ENCODE results near the gene RARRES1.

The RARRES1 gene

GRCh38 chr3:158751316-158751715 lies 19.1 kb upstream of the RARRES1 start:
- Histone ChIP-seq H3K9ac (ENCODE audit: low read length) (no peak overlapping the region), H2BK5ac (ENCODE audit: low read depth, low read length, poor library complexity) (no peak overlapping the region), H3K14ac (ENCODE audit: low read length) (no peak overlapping the region), H3K4me3 (ENCODE audit: low read depth, low read length) (no peak overlapping the region), H2BK120ac (ENCODE audit: insufficient read depth, low read length, poor library complexity) (no peak overlapping the region), H3K23ac (ENCODE audit: low read length) (no peak overlapping the region), H3K36me3 (ENCODE audit: control insufficient read depth in 1 of 2, insufficient read depth in 2 of 2, low read length in 2 of 2) (no peaks in the 10 kb centered on the region), H3K4me1 (ENCODE audit: control insufficient read depth in 1 of 2, insufficient read depth in 2 of 2, low read length in 2 of 2) (no peaks in the 10 kb centered on the region), H3K79me2 (ENCODE audit: control insufficient read depth, insufficient read depth, low read length, poor library complexity) (no peaks in the 10 kb centered on the region), H4K91ac (ENCODE audit: low read depth, low read length) (no peak overlapping the region), H2BK12ac (ENCODE audit: low read length) (no peak overlapping the region), H3K4me2 (ENCODE audit: low read length) (no peak overlapping the region), H2AFZ (ENCODE audit: insufficient read depth, low read length, poor library complexity) (no peak overlapping the region), H3K27ac (ENCODE audit: low read depth, low read length) (no peak overlapping the region), H4K8ac (ENCODE audit: low read depth, low read length) (no peak overlapping the region), H2AK5ac (ENCODE audit: low read length) (no peak overlapping the region), H3K9me3 (ENCODE audit: insufficient read depth, low read depth, low read length) (no peaks in the 10 kb centered on the region), H3K27me3 (ENCODE audit: insufficient read depth, low read length) (no peaks in the 10 kb centered on the region), H4K12ac (ENCODE audit: low read depth, low read length) (no peak overlapping the region), H3K18ac (ENCODE audit: low read length) (no peak overlapping the region), H3K4ac (ENCODE audit: low read depth, low read length) (no peak overlapping the region), H3K79me1 (ENCODE audit: low read length) (no peaks in the 10 kb centered on the region)
- WGBS (ENCODE audit: extremely low coverage, insufficient coverage, insufficient read length) = no CpG with 5 or more reads among the region's 1 CpG
- peak in 1 of 2 donors; percentile 54 for DNase-seq

- no peak overlapping the region for H3K27ac ChIP-seq (ENCODE audit: low read depth, low read length)
- no peak overlapping the region for H2AFZ ChIP-seq (ENCODE audit: insufficient read depth, low read length, poor library complexity)
- no peak for DNase-seq
- H3K9me3 ChIP-seq (ENCODE audit: insufficient read depth, low read depth, low read length) = no peaks in the 10 kb centered on the region
- no peaks in the 10 kb centered on the region for H3K4me1 ChIP-seq (ENCODE audit: control insufficient read depth in 1 of 2, insufficient read depth in 2 of 2, low read length in 2 of 2)
- no peak overlapping the region for H2BK12ac ChIP-seq (ENCODE audit: low read length)
- H2AK5ac ChIP-seq (ENCODE audit: low read length) = no peak overlapping the region
- no peak overlapping the region for H3K18ac ChIP-seq (ENCODE audit: low read length)
- no peak overlapping the region for H4K12ac ChIP-seq (ENCODE audit: low read depth, low read length)
- H3K9ac ChIP-seq (ENCODE audit: low read length) = no peak overlapping the region
- H3K79me2 ChIP-seq (ENCODE audit: control insufficient read depth, insufficient read depth, low read length, poor library complexity) = no peaks in the 10 kb centered on the region
- H3K4me2 ChIP-seq (ENCODE audit: low read length) = no peak overlapping the region
- no peak overlapping the region for H3K14ac ChIP-seq (ENCODE audit: low read length)
- WGBS (ENCODE audit: extremely low coverage, insufficient coverage, insufficient read length) = no CpG with 5 or more reads among the region's 6 CpGs
- no peaks in the 10 kb centered on the region for H3K79me1 ChIP-seq (ENCODE audit: low read length)
- H2BK5ac ChIP-seq (ENCODE audit: low read depth, low read length, poor library complexity) = no peak overlapping the region
- H3K4me3 ChIP-seq (ENCODE audit: low read depth, low read length) = no peak overlapping the region
- H2BK120ac ChIP-seq (ENCODE audit: insufficient read depth, low read length, poor library complexity) = no peak overlapping the region
- no peak overlapping the region for H3K4ac ChIP-seq (ENCODE audit: low read depth, low read length)
- no peaks in the 10 kb centered on the region for H3K36me3 ChIP-seq (ENCODE audit: control insufficient read depth in 1 of 2, insufficient read depth in 2 of 2, low read length in 2 of 2)
- H4K8ac ChIP-seq (ENCODE audit: low read depth, low read length) = no peak overlapping the region
- H3K23ac ChIP-seq (ENCODE audit: low read length) = no peak overlapping the region
- H4K91ac ChIP-seq (ENCODE audit: low read depth, low read length) = no peak overlapping the region
- H3K27me3 ChIP-seq (ENCODE audit: insufficient read depth, low read length) = no peaks in the 10 kb centered on the region
These were observed 17.8 kb upstream of the RARRES1 start for GRCh38 chr3:158750016-158750415.

GRCh38 chr3:158749526-158749925 lies 17.3 kb upstream of the RARRES1 start:
- Histone ChIP-seq H3K27ac (ENCODE audit: low read depth, low read length) (no peak overlapping the region), H3K9ac (ENCODE audit: low read length) (no peak overlapping the region), H3K79me1 (ENCODE audit: low read length) (no peaks in the 10 kb centered on the region), H4K12ac (ENCODE audit: low read depth, low read length) (no peak overlapping the region), H2BK12ac (ENCODE audit: low read length) (no peak overlapping the region), H3K23ac (ENCODE audit: low read length) (no peak overlapping the region), H3K9me3 (ENCODE audit: insufficient read depth, low read depth, low read length) (no peaks in the 10 kb centered on the region), H2BK5ac (ENCODE audit: low read depth, low read length, poor library complexity) (no peak overlapping the region), H3K14ac (ENCODE audit: low read length) (no peak overlapping the region), H3K4me2 (ENCODE audit: low read length) (no peak overlapping the region), H4K91ac (ENCODE audit: low read depth, low read length) (no peak overlapping the region), H2AFZ (ENCODE audit: insufficient read depth, low read length, poor library complexity) (no peak overlapping the region), H3K4me1 (ENCODE audit: control insufficient read depth in 1 of 2, insufficient read depth in 2 of 2, low read length in 2 of 2) (no peaks in the 10 kb centered on the region), H4K8ac (ENCODE audit: low read depth, low read length) (no peak overlapping the region), H2BK120ac (ENCODE audit: insufficient read depth, low read length, poor library complexity) (no peak overlapping the region), H3K4me3 (ENCODE audit: low read depth, low read length) (no peak overlapping the region), H3K4ac (ENCODE audit: low read depth, low read length) (no peak overlapping the region), H3K79me2 (ENCODE audit: control insufficient read depth, insufficient read depth, low read length, poor library complexity) (no peaks in the 10 kb centered on the region), H3K27me3 (ENCODE audit: insufficient read depth, low read length) (no peaks in the 10 kb centered on the region), H3K36me3 (ENCODE audit: control insufficient read depth in 1 of 2, insufficient read depth in 2 of 2, low read length in 2 of 2) (no peaks in the 10 kb centered on the region), H2AK5ac (ENCODE audit: low read length) (no peak overlapping the region), H3K18ac (ENCODE audit: low read length) (no peak overlapping the region)
- no CpG with 5 or more reads among the region's 5 CpGs for WGBS (ENCODE audit: extremely low coverage, insufficient coverage, insufficient read length)
- DNase-seq = no peak

GRCh38 chr3:158748237-158748828 lies 16.1 kb upstream of the RARRES1 start:
- H2BK120ac ChIP-seq (ENCODE audit: insufficient read depth, low read length, poor library complexity) = no peak overlapping the region
- no peak overlapping the region for H3K4me3 ChIP-seq (ENCODE audit: low read depth, low read length)
- no peak overlapping the region for H2BK12ac ChIP-seq (ENCODE audit: low read length)
- no peak overlapping the region for H3K14ac ChIP-seq (ENCODE audit: low read length)
- no peak overlapping the region for H4K8ac ChIP-seq (ENCODE audit: low read depth, low read length)
- H3K79me2 ChIP-seq (ENCODE audit: control insufficient read depth, insufficient read depth, low read length, poor library complexity) = no peaks in the 10 kb centered on the region
- no peaks in the 10 kb centered on the region for H3K36me3 ChIP-seq (ENCODE audit: control insufficient read depth in 1 of 2, insufficient read depth in 2 of 2, low read length in 2 of 2)
- H3K9ac ChIP-seq (ENCODE audit: low read length) = no peak overlapping the region
- peak in 1 of 2 donors; percentile 51 for DNase-seq
- no peak overlapping the region for H3K4ac ChIP-seq (ENCODE audit: low read depth, low read length)
- H3K27me3 ChIP-seq (ENCODE audit: insufficient read depth, low read length) = no peaks in the 10 kb centered on the region
- no peak overlapping the region for H2AFZ ChIP-seq (ENCODE audit: insufficient read depth, low read length, poor library complexity)
- WGBS (ENCODE audit: extremely low coverage, insufficient coverage, insufficient read length) = no CpG with 5 or more reads among the region's 7 CpGs
- no peaks in the 10 kb centered on the region for H3K79me1 ChIP-seq (ENCODE audit: low read length)
- H3K23ac ChIP-seq (ENCODE audit: low read length) = no peak overlapping the region
- H4K91ac ChIP-seq (ENCODE audit: low read depth, low read length) = no peak overlapping the region
- H3K9me3 ChIP-seq (ENCODE audit: insufficient read depth, low read depth, low read length) = no peaks in the 10 kb centered on the region
- no peak overlapping the region for H3K4me2 ChIP-seq (ENCODE audit: low read length)
- H4K12ac ChIP-seq (ENCODE audit: low read depth, low read length) = no peak overlapping the region
- H2AK5ac ChIP-seq (ENCODE audit: low read length) = no peak overlapping the region
- H2BK5ac ChIP-seq (ENCODE audit: low read depth, low read length, poor library complexity) = no peak overlapping the region
- H3K27ac ChIP-seq (ENCODE audit: low read depth, low read length) = no peak overlapping the region
- H3K18ac ChIP-seq (ENCODE audit: low read length) = no peak overlapping the region
- H3K4me1 ChIP-seq (ENCODE audit: control insufficient read depth in 1 of 2, insufficient read depth in 2 of 2, low read length in 2 of 2) = peaks cover 0 to 3% of the 10 kb centered on the region in 2 experiments

All from trophoblast cell (in vitro differentiated cells and primary cell).